HCT116 (cell line): ENCODE results near the gene GJD3. TPM values are rescaled to one million over a fixed set of nuclear protein-coding genes. Genes with fewer than 3 reads are reported as not detected.

Experiments
- ATAC-seq: fragments of 200-7000 bp; cut with Tn5 transposase; 2 replicates; pipeline ENCODE4 v1.9.1; 2020; ENCODE audit warnings: mild to moderate bottlenecking, moderate library complexity
- BruUV-seq: library from RNA; stranded (reverse); fragments of 400-500 nt; replicated peaks from 2 replicates; lab custom pipeline; 2021; lab: Mats Ljungman, UMichigan
- CTCF ChIA-PET: fragments of 300-600 bp; sonication (Branson Sonifier 250); formaldehyde crosslinking; loops from one replicate; lab custom pipeline; 2021; ENCODE audit warnings: antibody characterized with exemption; lab: Charles Lee
- POLR2A ChIA-PET: fragments of 300-600, 350-600 bp; sonication (Branson Sonifier 250); formaldehyde crosslinking; loops from one replicate; lab custom pipeline; 2021; ENCODE audit warnings: antibody characterized with exemption; lab: Charles Lee
- RAD21 ChIA-PET, 2 experiments: fragments of 300-600 bp; sonication (Branson Sonifier 250); formaldehyde crosslinking; loops; one replicate each; lab custom pipeline; 2023; ENCODE audit warnings: low total read pairs in 2 of 2; ENCODE audit not compliant: uncharacterized antibody in 2 of 2, unreplicated experiment in 2 of 2, low non-redundant PET in 1 of 2; lab: Charles Lee
- DNase-seq: peaks from one replicate; pipeline ENCODE4 v3.0.0-alpha.2; 2010; ENCODE audit warnings: low read depth, low spot score
- H2AFZ ChIP-seq: fragments of 200-600 bp; shearing (Covaris generic), sonication (generic); 2 replicates; pipeline ENCODE4 v1.6.1; 2017; ENCODE audit warnings: low read depth, mixed run types, mixed read lengths, antibody characterized with exemption, low read length; ENCODE audit not compliant: poor library complexity, severe bottlenecking
- H3K27ac ChIP-seq: 2 replicates; pipeline ENCODE4 v1.5.1; 2012; ENCODE audit warnings: low read depth, low read length
- H3K27me3 ChIP-seq: fragments of 200-600 bp; sonication (generic); 2 replicates; pipeline ENCODE4 v1.6.1; 2016; ENCODE audit warnings: mixed run types, low read length, mixed read lengths; ENCODE audit not compliant: insufficient read depth
- H3K36me3 ChIP-seq, 2 experiments: fragments of 200-500 bp in 1 of 2; fragments of 200-600 bp in 1 of 2; sonication (Bioruptor generic) in 1 of 2; sonication (generic) in 1 of 2; 2 replicates each; pipeline versions ENCODE4 v1.5.1 to v1.6.1; 2014 to 2016; ENCODE audit warnings: low read length in 2 of 2, inconsistent platforms in 1 of 2, mixed read lengths in 1 of 2, mixed run types in 1 of 2; ENCODE audit not compliant: insufficient read depth in 2 of 2, control insufficient read depth in 1 of 2
- H3K4me1 ChIP-seq, 2 experiments: fragments of 200-600 bp in 1 of 2; sonication (generic) in 1 of 2; 2 replicates each; pipeline versions ENCODE4 v1.5.1 to v1.6.1; 2012 to 2017; ENCODE audit warnings: low read length in 2 of 2, inconsistent platforms in 1 of 2, mild to moderate bottlenecking in 1 of 2, mixed read lengths in 1 of 2, mixed run types in 1 of 2, moderate library complexity in 1 of 2; ENCODE audit not compliant: insufficient read depth in 2 of 2, control insufficient read depth in 1 of 2
- H3K4me2 ChIP-seq: fragments of 200-600 bp; sonication (generic); 2 replicates; pipeline ENCODE4 v1.6.1; 2017; ENCODE audit warnings: mixed run types, low read length, mixed read lengths
- H3K4me3 ChIP-seq, 2 experiments: fragments of 200-600 bp in 1 of 2; sonication (generic) in 1 of 2; replicated peaks in 1 of 2; 2 replicates each; pipeline ENCODE4 v1.5.1; 2011 to 2016; ENCODE audit warnings: low read length in 2 of 2, control low read depth in 1 of 2, low read depth in 1 of 2, mild to moderate bottlenecking in 1 of 2, mixed read lengths in 1 of 2, mixed run types in 1 of 2
- H3K79me2 ChIP-seq: fragments of 200-600 bp; sonication (generic); 2 replicates; pipeline ENCODE4 v1.6.1; 2017; ENCODE audit warnings: mild to moderate bottlenecking, mixed run types, low read length, moderate library complexity, mixed read lengths; ENCODE audit not compliant: insufficient read depth
- H3K9ac ChIP-seq: fragments of 200-600 bp; sonication (generic); 2 replicates; pipeline ENCODE4 v1.6.1; 2016; ENCODE audit warnings: low read length, mixed read lengths
- H3K9me2 ChIP-seq: fragments of 200-600 bp; sonication (generic), shearing (Covaris generic); 2 replicates; pipeline ENCODE4 v1.6.1; 2017; ENCODE audit warnings: mixed run types, mild to moderate bottlenecking, moderate library complexity; ENCODE audit not compliant: insufficient read depth
- H3K9me3 ChIP-seq, 2 experiments: fragments of 200-500 bp in 1 of 2; fragments of 200-600 bp in 1 of 2; sonication (Bioruptor generic) in 1 of 2; sonication (generic) in 1 of 2; 2 replicates each; pipeline ENCODE4 v1.6.1; 2014 to 2017; ENCODE audit warnings: low read length in 2 of 2, mixed read lengths in 2 of 2, inconsistent platforms in 1 of 2, low read depth in 1 of 2, mild to moderate bottlenecking in 1 of 2, mixed run types in 1 of 2, moderate library complexity in 1 of 2; ENCODE audit not compliant: control insufficient read depth in 1 of 2, insufficient read depth in 1 of 2
- H4K20me1 ChIP-seq: fragments of 200-600 bp; sonication (generic), shearing (Covaris generic); 2 replicates; pipeline ENCODE4 v1.6.1; 2017; ENCODE audit warnings: mixed run types, mild to moderate bottlenecking, moderate library complexity; ENCODE audit not compliant: insufficient read depth
- ATF3 ChIP-seq: IDR thresholded peaks from 2 replicates; pipeline ENCODE4 v1.6.1; 2012
- CEBPB ChIP-seq: IDR thresholded peaks from 2 replicates; pipeline ENCODE4 v1.6.1; 2012; ENCODE audit warnings: low read depth
- CTCF ChIP-seq, 3 experiments: fragments of 200-600 bp in 1 of 3; sonication (generic) in 1 of 3; IDR thresholded peaks in 2 of 3; conservative IDR thresholded peaks in 1 of 3; 2 replicates each; pipeline ENCODE4 v1.5.1; 2012 to 2017; ENCODE audit warnings: low read depth in 2 of 3, low read length in 2 of 3, antibody characterized with exemption in 1 of 3, borderline replicate concordance in 1 of 3, control low read depth in 1 of 3, mild to moderate bottlenecking in 1 of 3, mixed read lengths in 1 of 3, mixed run types in 1 of 3, moderate library complexity in 1 of 3; ENCODE audit not compliant: insufficient read depth in 1 of 3
- EGR1 ChIP-seq: IDR thresholded peaks from 2 replicates; pipeline ENCODE4 v1.6.1; 2012; ENCODE audit warnings: low read depth
- ELF1 ChIP-seq: IDR thresholded peaks from 2 replicates; pipeline ENCODE4 v1.6.1; 2012; ENCODE audit warnings: low read depth, borderline replicate concordance
- EZH2 ChIP-seq: fragments of 200-600 bp; sonication (generic); IDR thresholded peaks from 2 replicates; pipeline ENCODE4 v1.6.1; 2017; ENCODE audit warnings: antibody characterized with exemption, mixed run types
- EZH2phosphoT487 ChIP-seq: fragments of 200-600 bp; IDR thresholded peaks from 2 replicates; pipeline ENCODE4 v1.6.1; 2018; ENCODE audit warnings: antibody characterized with exemption, borderline replicate concordance
- FOSL1 ChIP-seq: IDR thresholded peaks from 2 replicates; pipeline ENCODE4 v1.6.1; 2012; ENCODE audit warnings: low read depth
- JUND ChIP-seq: IDR thresholded peaks from 2 replicates; pipeline ENCODE4 v1.6.1; 2012
- MAX ChIP-seq: IDR thresholded peaks from 2 replicates; pipeline ENCODE4 v1.6.1; 2012
- POLR2A ChIP-seq: IDR thresholded peaks from 2 replicates; pipeline ENCODE4 v1.7.0; 2011; ENCODE audit warnings: borderline replicate concordance; ENCODE audit not compliant: insufficient read depth, insufficient read length; ENCODE audit errors: extremely low read depth
- POLR2AphosphoS5 ChIP-seq: IDR thresholded peaks from 2 replicates; pipeline ENCODE4 v1.6.1; 2011; ENCODE audit warnings: mild to moderate bottlenecking, low read depth, low read length, moderate library complexity
- RAD21 ChIP-seq: IDR thresholded peaks from 2 replicates; pipeline ENCODE4 v1.6.1; 2012; ENCODE audit warnings: low read depth, mild to moderate bottlenecking
- REST ChIP-seq: IDR thresholded peaks from 2 replicates; pipeline ENCODE4 v1.6.1; 2012; ENCODE audit warnings: low read depth
- SIN3A ChIP-seq: IDR thresholded peaks from 2 replicates; pipeline ENCODE4 v1.6.1; 2012; ENCODE audit warnings: low read depth
- SP1 ChIP-seq: IDR thresholded peaks from 2 replicates; pipeline ENCODE4 v1.6.1; 2012; ENCODE audit warnings: low read depth
- SRF ChIP-seq: IDR thresholded peaks from 2 replicates; pipeline ENCODE4 v1.6.1; 2012; ENCODE audit warnings: low read depth
- TCF7L2 ChIP-seq: IDR thresholded peaks from 2 replicates; pipeline ENCODE4 v1.7.0; 2011; ENCODE audit warnings: borderline replicate concordance, inconsistent platforms; ENCODE audit not compliant: insufficient read depth, insufficient read length; ENCODE audit errors: extremely low read depth
- ZBTB33 ChIP-seq: IDR thresholded peaks from 2 replicates; pipeline ENCODE4 v1.6.1; 2011; ENCODE audit warnings: mild to moderate bottlenecking, low read length, moderate library complexity; ENCODE audit not compliant: insufficient replicate concordance; ENCODE audit errors: extremely low read depth
- ZNF274 ChIP-seq: fragments of 200-500 bp; sonication (Bioruptor generic); IDR thresholded peaks from 2 replicates; pipeline ENCODE4 v1.6.1; 2014; ENCODE audit warnings: mild to moderate bottlenecking, low read depth, low read length, inconsistent platforms
- intact Hi-C: fragments of 100-400 bp; cut with micrococcal nuclease; formaldehyde crosslinking; loops from 2 replicates; pipeline ENCODE4 v1.10.0; 2022
- total RNA-seq: library from RNA; stranded (reverse); gene quantifications from one replicate; pipeline ENCODE4 v1.2.1, GENCODE V29; 2021; ENCODE audit not compliant: unreplicated experiment

GJD3 gene
- total RNA-seq, 1 experiment from 2014 or later: not detected

GRCh38 chr17:40349477-40349894, 15.1 kb downstream of the GJD3 start:
- Histone ChIP-seq H3K9ac (no peak overlapping the region), H3K79me2 (peaks cover 34% of the 10 kb centered on the region; the same call in 1 of the 2 replicates), H4K20me1 (no peaks in the 10 kb centered on the region), H3K36me3 (peaks cover 0 to 17% of the 10 kb centered on the region in 2 experiments; a peak in 3 of 4 replicates), H2AFZ (no peak overlapping the region), H3K4me1 (peaks cover 16 to 18% of the 10 kb centered on the region in 2 experiments), H3K4me2 (no peak overlapping the region), H3K9me2 (no peaks in the 10 kb centered on the region), H3K27me3 (no peaks in the 10 kb centered on the region), H3K27ac (no peak overlapping the region; the same call in 1 of the 2 replicates), H3K9me3 (no peaks in the 10 kb centered on the region), H3K4me3 (no peak overlapping the region)
- DNase-seq: no peak
- ATAC-seq: no peak
- intact Hi-C loops: no loop called here
- BruUV-seq: no TSS peak
- POLR2A ChIA-PET: no interaction called here
- TF ChIP-seq ZNF274 (no peak), TCF7L2 (no peak), REST (no peak), ELF1 (no peak), JUND (no peak), SIN3A (no peak), MAX (no peak), SP1 (no peak), FOSL1 (no peak), CTCF (IDR thresholded peaks at IDR 0.05 in 2 of 3, conservative IDR thresholded peaks at IDR 0.05 in 1 of 3; ENCODE audit: borderline replicate concordance in 1 of 3, insufficient read depth in 1 of 3, low read depth in 2 of 3, low read length in 2 of 3) (no peak), CEBPB (no peak), POLR2A (no peak), POLR2AphosphoS5 (no peak), SRF (no peak), ATF3 (no peak), EZH2 (no peak), EGR1 (no peak), ZBTB33 (no peak), RAD21 (no peak), EZH2phosphoT487 (no peak)
- CTCF ChIA-PET: no interaction called here
- RAD21 ChIA-PET: no interaction called here
